Epidermal melanocyte (primary cell): ENCODE measurements around the gene HYAL3.
"Not testable (repeated sequence)": the region's sequence is repeated elsewhere in the genome, so short reads cannot be mapped to it uniquely, and the experiment has no call there.

Experiments used
- DNase-seq: peaks from one replicate; pipeline ENCODE4 v3.0.0; 2011; ENCODE audit warnings: low spot score; ENCODE audit not compliant: insufficient read length

The HYAL3 gene

DNA sequence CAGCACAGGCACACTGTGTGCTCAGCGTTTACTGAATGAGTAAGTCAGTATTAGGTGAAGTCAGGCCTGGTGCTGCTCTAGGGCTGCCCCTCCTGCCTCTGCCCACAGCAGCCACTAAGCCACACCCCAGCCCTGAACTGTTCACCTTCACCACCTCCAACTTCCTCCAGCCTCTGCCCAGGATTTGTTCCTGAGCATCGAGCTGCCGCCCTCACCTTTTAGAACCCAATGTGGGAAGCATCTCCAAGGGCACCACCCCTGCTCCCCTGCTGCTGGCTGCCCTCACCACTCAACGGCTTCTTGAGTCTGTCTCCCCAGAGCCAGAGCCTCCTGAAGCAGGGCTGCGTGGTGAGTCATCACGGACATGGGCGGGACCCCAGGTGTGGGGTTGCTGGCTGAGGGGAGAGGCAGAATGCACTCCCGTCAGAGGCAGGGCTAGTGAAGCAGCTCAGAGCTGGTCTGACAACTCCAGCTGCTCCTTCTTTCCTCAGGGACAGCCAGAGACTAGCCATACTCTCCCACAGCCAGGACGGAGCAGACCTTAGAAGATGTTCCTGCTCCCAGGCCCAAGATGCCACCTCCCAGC lies 17.5 kb upstream of the HYAL3 start:
- no peak for DNase-seq

DNA sequence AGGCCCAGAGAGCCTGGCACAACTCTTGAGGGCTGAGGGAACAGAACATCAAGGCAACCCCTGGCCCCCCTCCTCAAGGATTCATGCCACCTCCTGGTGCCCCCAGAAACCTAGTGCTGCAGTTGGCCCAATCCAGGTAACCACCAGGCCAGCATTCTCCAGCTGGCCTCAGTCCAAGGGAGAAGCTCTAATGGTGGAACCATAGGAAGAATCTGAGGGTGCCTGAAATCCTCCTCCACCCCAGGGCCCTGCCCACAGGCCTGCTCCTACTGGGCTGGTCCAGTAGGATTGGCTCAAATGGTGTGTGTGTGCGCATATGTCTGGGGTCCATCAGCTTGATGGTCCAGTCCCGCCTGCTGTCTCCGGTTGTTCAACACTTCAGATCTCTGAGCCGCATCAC lies 15.6 kb upstream of the HYAL3 start:
- no peak for DNase-seq

DNA sequence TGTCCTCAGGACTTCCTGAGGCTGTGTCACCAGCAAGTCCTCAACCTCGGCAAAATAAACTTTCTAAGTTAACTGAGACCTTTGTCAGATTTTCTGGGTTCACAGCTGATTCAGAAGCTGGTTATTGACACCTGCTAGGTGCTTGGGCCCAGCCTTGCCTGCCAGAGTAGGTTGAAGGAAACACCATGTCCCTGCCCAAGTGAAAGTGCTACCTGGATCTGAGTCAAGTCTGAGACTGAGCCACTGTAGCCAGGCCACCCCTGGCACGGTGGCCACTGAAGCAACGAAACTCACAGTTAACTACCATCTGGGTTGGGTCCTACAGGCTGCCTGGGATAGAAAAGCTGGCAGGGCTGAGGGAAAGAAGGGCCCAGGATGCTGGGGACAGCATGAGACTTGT lies 15.1 kb upstream of the HYAL3 start:
- no peak for DNase-seq

DNA sequence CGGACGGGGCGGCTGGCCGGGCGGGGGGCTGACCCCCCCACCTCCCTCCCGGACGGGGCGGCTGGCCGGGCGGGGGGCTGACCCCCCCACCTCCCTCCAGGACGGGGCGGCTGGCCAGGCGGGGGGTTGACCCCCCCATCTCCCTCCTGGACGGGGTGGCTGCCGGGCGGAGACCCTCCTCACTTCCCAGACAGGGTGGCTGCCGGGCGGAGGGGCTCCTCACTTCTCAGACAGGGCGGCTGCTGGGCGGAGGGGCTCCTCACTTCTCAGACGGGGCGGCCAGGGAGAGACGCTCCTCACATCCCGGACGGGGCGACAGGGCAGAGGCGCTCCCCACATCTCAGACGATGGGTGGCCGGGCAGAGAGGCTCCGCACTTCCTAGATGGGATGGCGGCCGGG lies 12.8 kb upstream of the HYAL3 start:
- DNase-seq: not testable (repeated sequence)

DNA sequence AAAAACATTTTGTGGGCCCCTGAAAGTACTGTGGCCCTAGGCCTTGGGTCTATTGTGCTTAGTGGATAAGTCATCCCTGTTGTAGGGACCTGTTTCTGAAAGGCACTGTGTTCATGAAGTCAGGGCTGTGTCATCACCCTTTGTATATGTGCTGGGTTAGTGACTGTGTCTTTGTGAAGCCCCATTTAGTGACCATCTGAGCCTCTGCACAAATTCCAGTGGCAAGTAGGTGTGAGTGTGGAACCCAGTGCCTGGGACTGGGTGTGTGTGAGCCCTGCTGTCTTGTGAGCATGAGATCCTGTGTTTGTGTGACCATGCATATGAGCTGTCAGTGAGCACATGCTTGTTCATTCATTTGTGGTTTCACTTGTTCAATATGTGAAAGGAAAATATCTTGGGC lies 5.4 kb upstream of the HYAL3 start:
- DNase-seq: no peak

DNA sequence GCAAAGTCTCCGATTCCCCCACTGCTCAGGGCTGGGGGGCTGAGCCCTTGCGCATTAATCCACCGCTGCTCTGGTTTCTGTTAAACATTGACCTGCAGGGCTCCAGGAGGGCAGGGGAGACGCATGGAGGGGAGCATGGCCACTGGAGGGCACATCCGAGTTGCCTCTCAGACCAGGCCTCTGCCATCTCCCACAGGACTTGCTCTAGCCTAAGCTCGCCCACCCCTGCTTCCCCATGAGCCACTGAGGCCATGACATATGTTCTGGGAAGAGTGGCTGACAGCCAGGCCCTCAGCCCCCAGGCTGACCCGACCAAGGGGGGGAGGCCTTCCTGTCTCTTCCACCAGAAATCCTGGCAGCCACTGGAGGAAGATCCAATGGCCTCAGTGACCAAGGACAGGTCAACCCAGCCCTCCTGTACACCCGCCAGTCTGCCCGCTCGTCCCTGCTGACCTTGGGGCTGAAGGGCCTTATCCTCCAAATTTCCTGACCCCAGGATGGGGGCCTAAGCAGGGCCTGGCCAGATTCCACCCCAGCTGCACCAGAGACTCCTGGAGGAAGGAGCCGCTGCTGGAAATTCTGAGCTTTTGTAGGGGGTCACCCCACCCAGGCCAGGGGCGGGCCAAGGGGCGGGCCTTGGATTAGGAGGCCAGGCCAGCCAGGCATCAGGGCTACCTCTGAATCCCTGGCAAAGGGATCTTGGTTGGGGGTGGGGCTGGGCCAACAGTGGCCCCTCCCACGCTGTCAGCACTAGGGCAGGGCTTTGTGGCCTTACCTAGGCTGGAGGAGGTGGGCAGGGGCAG lies 4.0 kb upstream of the HYAL3 start, which contains the start of gene HYAL1:
Gene HYAL1 (minus strand): TSS at position 562 of the 803 bp plus-strand sequence. CDS start 618 bp downstream, outside the sequence.
- DNase-seq: no peak

DNA sequence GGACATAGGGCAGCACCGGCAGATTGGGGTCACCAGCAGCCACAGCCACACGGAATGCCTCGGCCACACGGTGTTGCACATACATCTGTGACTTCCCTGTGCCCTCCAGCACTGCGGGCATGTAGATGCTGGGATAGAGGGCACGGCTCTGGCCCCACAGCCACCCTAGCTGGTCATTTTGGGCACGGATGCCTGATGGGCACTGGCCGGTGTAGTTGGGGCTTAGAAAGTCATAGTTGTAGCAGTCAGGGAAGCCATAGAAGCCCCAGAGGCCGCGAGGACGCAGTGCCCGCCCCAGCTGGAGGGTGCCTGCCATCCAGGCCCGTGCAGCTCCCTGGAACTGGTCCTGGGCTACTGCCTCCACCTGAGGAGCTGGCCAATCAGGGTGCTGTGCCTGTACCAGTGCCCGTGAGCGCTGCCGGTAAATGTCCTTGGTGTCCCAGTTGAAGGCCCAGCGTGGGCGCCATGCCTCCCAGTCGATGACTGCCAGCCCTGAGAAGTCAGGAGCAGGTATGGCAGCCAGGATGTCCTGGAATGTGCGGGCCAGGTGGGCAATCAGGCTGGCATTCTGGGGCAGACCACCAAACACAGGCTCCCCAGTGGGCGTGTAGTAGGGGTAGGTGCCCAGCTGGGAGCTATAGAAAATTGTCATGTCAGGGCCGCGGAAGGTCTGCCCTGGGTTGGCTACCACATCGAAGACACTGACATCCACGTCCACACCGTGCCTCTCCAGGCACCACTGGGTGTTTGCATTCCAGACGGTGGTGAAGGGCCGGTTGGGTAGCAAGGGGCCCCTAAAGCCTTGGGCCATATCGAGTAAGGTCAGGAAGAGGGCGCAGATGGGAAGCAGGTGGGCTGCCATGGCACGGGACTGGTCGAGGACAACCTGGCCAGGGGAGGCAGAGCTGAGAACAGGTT lies 3.1 kb upstream of the HYAL3 start:
- no peak for DNase-seq

DNA sequence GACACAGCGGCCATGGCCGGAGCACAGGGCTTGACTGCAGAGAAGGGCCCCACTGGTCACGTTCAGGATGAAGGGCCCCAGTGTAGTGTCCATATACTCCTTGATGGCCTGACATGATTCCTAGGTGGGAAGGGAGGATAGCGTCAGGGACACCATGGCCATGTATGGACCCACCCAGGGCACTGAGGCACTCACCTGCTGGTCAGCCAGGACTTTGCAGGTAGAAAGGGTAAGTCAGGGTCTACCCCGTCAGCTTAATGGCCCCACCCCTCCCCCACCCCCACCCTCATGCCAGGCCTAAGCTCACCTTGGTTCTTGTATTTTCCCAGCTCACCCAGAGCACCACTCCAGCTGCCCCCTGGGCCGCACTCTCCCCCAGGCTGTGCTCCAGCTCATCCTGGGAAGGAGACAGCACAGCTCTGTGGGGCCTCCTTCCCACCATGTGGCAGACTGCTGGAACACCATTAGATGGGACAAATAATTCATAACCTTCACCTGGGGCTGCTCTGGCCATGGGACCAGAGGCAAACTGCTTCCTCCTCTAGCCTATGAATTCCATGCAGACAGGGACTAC lies 1.6 kb upstream of the HYAL3 start:
- DNase-seq: no peak

DNA sequence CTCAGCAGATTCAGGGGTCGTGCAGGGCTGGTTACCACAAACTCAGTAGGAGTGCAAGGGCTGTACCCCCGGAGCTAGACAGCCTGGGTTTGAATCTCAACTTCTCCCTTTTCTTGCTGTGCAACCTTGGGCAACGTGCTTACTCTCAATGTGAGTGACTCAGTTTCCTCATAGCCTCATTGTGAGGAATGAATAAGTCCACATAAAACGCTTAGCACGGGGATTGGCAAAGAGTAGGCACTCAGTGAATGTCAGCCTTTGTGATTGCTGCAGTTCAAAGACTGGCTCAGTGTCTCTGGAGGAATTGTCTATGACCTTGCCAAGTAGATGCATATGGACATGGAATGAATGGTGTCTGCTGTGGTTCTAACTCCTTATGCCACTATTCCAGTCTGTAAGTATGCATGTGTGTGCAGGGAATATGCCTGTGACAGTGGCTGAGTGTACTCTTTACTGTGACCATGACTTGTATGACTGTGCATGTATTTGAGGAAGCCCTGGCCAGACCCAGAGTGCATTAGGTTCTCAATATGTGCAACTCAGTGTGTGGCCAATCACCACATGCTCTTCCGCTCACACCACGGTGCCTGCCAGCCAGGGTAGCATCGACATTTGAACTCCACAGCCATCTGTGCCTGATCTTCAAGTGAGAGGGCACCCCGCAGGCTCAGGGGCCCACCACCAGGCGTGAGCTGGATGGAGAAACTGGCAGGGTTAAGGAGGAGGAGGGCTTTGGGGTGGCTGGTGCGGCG lies 900 bp upstream of the HYAL3 start:
- no peak for DNase-seq

DNA sequence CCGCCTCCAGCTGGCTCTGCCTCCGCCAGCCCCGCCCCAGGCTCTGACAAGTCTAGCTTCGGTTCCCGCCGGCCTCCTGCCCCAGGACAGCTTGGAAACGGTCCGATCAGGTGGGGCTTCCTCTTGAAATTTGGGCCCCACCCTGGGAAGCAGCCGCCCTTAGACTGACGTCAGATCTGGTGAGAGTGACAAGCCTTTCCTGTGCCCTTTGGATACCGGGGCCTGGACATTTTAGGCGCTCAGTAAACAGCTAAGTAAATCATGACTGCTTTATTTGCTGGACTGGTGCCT lies 378 bp upstream of the HYAL3 start:
- no peak for DNase-seq

DNA sequence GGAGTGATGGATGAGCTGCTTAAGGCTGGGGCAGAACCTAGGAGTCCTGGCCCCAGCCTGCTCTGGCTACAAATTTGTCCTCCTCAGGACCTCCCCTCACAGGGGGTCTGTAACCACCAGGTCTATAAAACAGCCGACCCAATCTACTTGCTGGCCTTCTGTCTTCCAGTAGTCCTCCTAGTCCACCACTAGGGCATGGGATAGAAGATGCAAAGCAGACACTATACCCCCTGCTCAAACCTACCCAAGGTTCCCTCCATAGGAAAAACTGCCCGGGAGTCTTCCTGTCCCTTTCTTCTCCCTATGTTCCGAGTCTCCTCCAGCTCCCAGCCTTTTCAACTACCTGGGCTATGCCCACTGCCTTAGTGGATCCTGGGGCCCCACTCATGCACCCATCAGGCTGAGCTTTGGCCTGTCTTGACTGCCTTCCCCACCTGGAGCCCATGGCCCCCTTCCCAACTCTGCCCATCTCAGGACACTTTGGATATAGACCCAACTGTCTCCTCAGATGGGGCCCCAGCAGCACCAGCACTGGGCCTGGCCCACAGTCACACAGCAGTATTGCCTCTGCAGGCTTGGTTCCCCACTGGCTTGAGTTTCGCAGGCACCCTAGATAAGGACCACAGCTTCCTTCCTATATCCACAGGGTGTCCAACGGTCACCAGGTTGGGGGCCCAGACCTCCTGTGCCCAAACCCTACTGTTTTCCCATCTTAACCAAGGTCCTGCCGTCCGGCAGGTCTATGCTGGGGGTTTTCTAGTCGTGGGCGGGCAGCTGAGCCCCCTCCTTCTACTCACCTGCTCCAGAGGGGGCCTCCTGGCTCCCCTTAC lies 1.1 kb downstream of the HYAL3 start:
- no peak for DNase-seq

DNA sequence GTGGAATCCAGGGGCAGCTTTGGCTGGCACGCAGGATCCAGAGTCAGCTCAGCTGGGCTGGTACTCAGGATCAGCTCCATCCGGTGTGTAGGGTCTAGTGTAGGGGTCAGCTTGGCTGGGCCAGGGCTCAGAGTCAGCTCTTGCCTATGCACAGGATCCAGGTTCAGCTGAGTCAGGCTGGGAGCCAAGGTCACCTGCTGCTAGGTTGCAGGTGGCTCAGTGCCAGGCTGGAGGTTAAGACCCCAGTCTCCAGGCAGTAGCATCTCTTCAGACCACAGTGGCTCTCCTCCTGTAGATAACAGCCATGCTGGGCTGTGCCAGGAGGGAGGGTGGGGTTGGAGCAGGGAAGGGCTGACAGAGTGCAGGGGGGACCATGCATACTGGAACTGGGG lies 1.8 kb downstream of the HYAL3 start:
- no peak for DNase-seq

DNA sequence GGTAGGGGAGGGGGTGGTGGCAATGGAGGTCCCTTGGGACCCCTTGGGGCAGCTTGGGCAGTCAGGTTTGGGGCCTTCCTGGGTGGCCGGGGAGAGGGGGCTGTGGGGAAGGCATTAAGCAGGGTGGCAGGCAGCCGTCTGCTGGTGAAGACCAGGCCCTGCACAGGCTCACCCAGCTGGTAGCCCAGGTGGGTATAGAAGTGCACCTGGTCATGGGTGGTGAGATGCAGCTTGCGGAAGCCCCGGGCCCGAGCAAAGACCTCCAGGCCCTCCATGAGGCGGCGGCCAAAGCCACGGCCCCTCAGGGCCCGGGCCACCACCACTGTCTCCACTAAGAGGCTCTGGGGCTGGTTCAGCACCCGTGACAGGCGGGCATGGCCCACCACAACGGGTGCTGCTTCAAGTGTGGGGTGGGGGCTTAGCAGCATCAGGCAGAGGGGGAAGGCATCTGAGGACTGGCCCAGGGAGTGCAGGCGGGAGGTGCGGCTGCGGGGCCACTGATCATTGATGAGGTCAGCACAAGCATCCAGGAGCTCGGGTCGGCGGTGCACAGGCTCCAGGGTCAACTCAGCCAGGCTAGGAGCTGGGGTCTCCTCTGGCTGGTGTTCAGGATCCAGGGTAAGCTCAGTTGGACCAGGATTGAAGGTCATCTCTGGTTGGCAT lies 2.4 kb downstream of the HYAL3 start:
- no peak for DNase-seq

DNA sequence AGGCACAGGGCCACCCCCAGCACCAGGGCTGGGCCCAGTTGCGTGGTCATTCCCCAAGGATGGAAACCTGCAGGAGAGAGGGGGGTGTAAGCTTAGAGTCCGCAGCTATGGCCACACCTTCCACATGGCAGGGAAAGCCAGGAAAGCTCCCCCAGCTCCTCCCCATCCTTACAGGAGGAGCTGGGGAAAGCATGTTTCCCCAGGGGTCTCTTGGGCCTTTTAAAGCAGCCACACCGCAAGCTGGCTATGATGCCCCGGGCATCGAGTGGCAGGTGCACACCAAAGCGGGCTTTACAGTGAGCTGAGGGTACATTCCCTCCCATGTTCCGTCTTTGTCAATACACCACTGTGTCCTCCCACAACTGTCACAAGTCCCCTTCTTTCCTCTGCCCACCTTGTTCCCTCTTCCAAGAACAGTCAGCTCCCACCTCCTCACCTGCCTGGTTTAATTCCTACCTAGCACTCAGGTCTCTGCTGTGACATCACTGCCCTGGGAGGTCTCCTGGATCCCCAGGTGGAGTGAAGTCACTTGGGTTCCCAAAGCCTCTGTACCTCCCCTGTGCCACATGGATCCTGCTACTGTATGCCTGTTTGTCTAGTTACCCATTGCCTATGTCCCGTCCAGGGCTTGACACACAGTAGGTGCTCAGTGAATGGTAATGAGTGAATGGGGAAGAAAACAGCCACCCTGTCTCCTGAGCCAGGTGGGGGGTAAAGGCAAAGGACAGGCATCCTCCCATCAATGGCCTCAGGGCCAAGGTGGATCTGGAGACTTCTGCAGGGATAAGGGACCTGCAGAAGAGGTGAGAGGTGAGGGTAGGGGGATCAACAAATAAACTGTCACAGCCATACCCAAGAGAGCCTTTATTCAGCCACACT lies 3.4 kb downstream of the HYAL3 start:
- DNase-seq: no peak

DNA sequence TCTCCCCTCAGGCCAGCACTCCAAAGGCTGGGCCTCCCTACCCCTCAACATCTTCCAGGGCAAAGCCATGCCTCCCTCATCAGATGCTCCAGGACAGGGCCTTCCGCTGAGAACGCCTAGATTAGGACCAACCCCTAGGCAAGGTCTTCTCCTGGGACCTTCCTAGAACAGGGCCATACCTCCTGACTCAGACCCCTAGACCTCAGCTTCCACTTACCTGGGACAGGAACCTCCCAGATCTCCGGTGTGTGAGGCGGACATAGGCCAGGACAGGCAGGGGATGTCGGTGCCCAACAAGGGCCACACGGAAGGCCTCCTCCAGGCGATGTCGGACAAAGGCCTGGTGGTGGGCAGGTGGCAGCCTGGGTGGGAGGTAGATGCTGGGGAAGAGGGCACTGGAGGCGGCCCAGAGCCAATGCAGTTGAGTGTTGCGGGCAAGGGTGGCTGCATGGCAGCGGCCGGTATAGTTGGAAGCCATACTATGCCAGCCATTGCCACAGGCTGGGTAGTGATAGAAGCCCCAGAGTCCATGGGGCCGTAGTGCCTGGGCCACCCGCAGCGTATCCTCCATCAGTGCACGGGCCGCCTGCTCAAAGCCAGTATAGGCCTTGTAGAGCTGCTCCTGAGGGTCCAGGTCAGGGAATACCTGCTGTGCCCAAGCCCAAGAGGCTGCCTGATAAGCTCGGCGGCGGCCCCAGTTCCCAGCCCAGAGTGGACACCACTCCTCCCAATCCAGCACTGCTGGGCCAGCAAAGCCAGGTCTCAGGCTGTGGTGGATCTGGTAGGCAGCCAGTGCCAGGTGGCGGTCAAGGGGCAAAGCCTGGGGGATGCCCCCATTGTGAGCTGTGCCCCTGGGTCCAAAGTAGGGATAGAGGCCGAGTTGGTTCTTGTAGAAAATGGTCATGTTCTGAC lies 4.5 kb downstream of the HYAL3 start:
- no peak for DNase-seq

DNA sequence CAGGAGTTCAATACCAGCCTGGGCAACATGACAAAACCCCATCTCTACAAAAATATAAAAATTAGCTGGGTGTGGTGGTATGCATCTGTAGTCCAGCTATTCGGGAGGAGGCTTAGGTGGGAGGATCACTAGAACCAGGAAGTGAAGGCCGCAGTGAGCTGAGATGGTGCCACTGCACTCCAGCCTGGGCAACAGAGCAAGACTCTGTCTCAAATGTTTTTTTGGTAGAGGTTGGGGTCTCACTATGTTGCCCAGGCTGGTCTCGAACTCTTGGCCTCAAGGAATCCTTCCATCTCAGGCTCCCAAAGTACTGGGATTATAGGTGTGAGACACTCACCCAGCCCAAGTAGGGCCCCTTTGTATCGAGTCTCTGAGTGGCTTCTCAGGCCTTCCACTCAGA lies 5.1 kb downstream of the HYAL3 start:
- DNase-seq: no peak

DNA sequence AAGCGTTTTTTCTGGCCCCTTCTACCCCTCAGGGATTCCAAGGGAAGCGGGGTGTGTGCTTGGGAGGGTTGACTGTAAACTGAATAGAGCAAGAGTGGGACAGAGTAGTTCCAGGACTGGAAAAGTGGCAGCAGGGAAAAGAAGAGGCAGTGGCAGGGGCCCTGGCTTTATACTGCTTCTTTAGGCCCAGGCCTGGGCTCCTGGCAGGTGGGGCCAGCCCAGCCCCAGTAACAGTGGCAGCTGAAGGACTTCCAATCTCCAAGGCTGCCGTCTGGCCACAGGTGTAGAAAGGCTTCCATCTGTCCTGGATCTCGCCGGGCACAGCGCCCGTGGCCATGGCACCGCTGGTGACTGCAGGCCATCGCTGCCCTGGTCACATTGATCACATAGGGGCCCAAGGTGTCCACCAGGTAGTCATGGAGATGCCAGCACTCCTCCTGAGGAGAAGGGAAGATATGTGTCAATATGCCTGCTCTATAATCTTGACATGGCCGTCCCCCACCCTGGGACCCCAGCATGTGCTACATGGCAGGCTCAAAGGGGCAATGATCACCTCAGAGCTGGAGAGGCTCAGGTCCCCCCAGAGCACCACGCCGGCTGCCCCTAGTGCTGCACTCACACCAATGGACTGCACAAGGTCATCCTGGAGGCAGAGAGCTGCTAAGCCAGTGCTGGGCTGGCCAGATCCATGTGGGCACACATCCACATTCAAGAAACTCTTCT lies 6.0 kb downstream of the HYAL3 start:
- DNase-seq: no peak
